Lung (tissue), 12 donors: ENCODE measurements around the gene CCDC57. TPM values are rescaled to one million over a fixed set of nuclear protein-coding genes. Genes with fewer than 3 reads are reported as not detected.

ENCODE experiments used
- ATAC-seq: fragments of 200-7000 bp; cut with Tn5 transposase; one replicate; pipeline ENCODE4 v1.9.1; 2020; ENCODE audit warnings: moderate number of reproducible peaks; ENCODE audit not compliant: insufficient read depth, low FRiP score
- DNase-seq, 3 donors: peaks; one replicate each; pipeline ENCODE4 v3.0.0-alpha.2; 2013 to 2017
- H3K27ac ChIP-seq, 2 donors: one replicate each; pipeline ENCODE4 v1.5.1; 2013; ENCODE audit warnings: mild to moderate bottlenecking in 2 of 2, moderate library complexity in 2 of 2, control low read depth in 1 of 2, inconsistent platforms in 1 of 2, low read depth in 1 of 2, low read length in 1 of 2
- H3K27me3 ChIP-seq, 3 donors: one replicate each; pipeline ENCODE4 v1.5.1; 2013; ENCODE audit warnings: low read length in 2 of 3; ENCODE audit not compliant: control insufficient read depth in 3 of 3, insufficient read depth in 3 of 3
- H3K36me3 ChIP-seq, 4 donors: one replicate each; pipeline ENCODE4 v1.5.1; 2013; ENCODE audit warnings: low read length in 4 of 4, mild to moderate bottlenecking in 1 of 4, moderate library complexity in 1 of 4; ENCODE audit not compliant: control insufficient read depth in 4 of 4, insufficient read depth in 4 of 4
- H3K4me1 ChIP-seq, 5 donors: one replicate each; pipeline ENCODE4 v1.5.1; 2013; ENCODE audit warnings: low read length in 5 of 5, mild to moderate bottlenecking in 2 of 5, moderate library complexity in 1 of 5; ENCODE audit not compliant: control insufficient read depth in 5 of 5, insufficient read depth in 5 of 5
- H3K4me3 ChIP-seq: one replicate; pipeline ENCODE4 v1.5.1; 2013; ENCODE audit warnings: mild to moderate bottlenecking, control low read depth, moderate library complexity
- H3K9ac ChIP-seq, 2 donors: one replicate each; pipeline ENCODE4 v1.5.1; 2013; ENCODE audit warnings: low read length in 2 of 2, control low read depth in 1 of 2; ENCODE audit not compliant: insufficient read depth in 1 of 2
- H3K9me3 ChIP-seq, 4 donors: one replicate each; pipeline ENCODE4 v1.5.1; 2013; ENCODE audit warnings: low read length in 3 of 4, mild to moderate bottlenecking in 1 of 4, moderate library complexity in 1 of 4; ENCODE audit not compliant: control insufficient read depth in 4 of 4, insufficient read depth in 3 of 4
- CTCF ChIP-seq: IDR thresholded peaks from 2 replicates; pipeline ENCODE4 v1.5.1; 2012; ENCODE audit warnings: mild to moderate bottlenecking; ENCODE audit errors: control extremely low read depth, extremely low read depth
- WGBS, 2 donors: extraction: QIAGEN DNeasy Blood & Tissue Kit; methylation state at CpG; one replicate each; pipeline ENCODE4 v1.1.7; 2013; 5-methylcytosine and 5-hydroxymethylcytosine counted together
- polyA plus RNA-seq, 2 donors: library from polyadenylated mRNA; stranded (reverse); fragments of 200-250 nt; gene quantifications; one replicate each; pipeline ENCODE4 v1.2.1, GENCODE V29; 2013
- total RNA-seq, 2 donors: library from RNA; depleted of rRNA in 1 of 2; stranded (reverse); fragments of >200 nt in 1 of 2; gene quantifications; one replicate each; pipeline ENCODE4 v1.2.1, GENCODE V29; 2014 to 2021
- donor health status: control.
- donor health status: control.
- donor health status: Bipolar disorder and iron deficiency.
- donor health status: healthy.
- donor health status: DM: yes; HTN: yes; CAD: no.

CCDC57 gene
- total and polyA plus RNA-seq, 4 donors: 33.2 to 128 (median 74.9) TPM

DNA sequence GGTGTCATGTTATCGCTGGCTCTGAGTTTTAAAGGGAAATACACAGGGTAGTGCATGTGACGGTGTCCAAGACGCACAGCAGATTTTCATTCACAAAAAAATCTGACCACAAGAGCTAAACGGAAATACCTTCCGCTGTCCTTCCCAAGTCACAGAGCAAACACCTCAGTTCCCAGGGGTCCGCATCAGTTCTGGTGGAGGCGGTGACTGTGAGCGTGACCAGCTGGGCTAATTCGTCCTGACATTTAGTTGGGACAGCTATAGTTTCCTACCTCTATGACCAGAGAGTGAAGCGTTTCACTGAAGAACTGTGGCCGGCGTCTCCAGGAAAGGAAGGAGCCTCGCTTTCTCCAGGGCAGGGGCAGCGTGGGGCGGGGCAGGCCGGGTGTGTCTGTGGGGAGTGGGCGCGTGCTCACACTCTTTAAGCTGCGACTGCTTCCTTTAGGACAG is 104.1 kb downstream of the CCDC57 start:
- no peak overlapping the region for H3K4me3 ChIP-seq
- peaks cover 0 to 2% (median 0%) of the 10 kb centered on the region in 4 donors for H3K36me3 ChIP-seq
- no peaks in the 10 kb centered on the region for H3K9me3 ChIP-seq
- ATAC-seq: no peak
- H3K27ac ChIP-seq: peak overlapping the region in 1 of 2 donors; percentile 82
- H3K4me1 ChIP-seq: peaks cover 0 to 34% (median 28%) of the 10 kb centered on the region in 5 donors
- 82 to 83% methylated on average over 19 of the region's 19 CpGs for WGBS, 2 donors
- H3K27me3 ChIP-seq: no peaks in the 10 kb centered on the region
- peak overlapping the region in 1 of 2 donors; percentile 4 for H3K9ac ChIP-seq
- DNase-seq: peak in 2 of 3 donors; percentile 36 to 57
- TF ChIP-seq CTCF: no peak

- Histone ChIP-seq H3K27ac (peak overlapping the region in 1 of 2 donors; percentile 82), H3K9ac (no peak overlapping the region), H3K4me3 (no peak overlapping the region), H3K4me1 (peaks cover 0 to 37% (median 28%) of the 10 kb centered on the region in 5 donors), H3K9me3 (no peaks in the 10 kb centered on the region), H3K36me3 (no peaks in the 10 kb centered on the region), H3K27me3 (no peaks in the 10 kb centered on the region)
- DNase-seq (no peak), ATAC-seq (no peak)
- no peak for TF ChIP-seq CTCF
- WGBS, 2 donors: 69 to 91% methylated on average over 14 of the region's 14 CpGs
Observed at GRCh38 chr17:82108038-82108437, 104.6 kb downstream of the CCDC57 start.

- H3K4me3 ChIP-seq: no peak overlapping the region
- H3K4me1 ChIP-seq: peaks cover 0 to 37% (median 28%) of the 10 kb centered on the region in 5 donors
- ATAC-seq: no peak
- 85 to 86% methylated on average over 24 of the region's 24 CpGs for WGBS, 2 donors
- no peaks in the 10 kb centered on the region for H3K27me3 ChIP-seq
- no peaks in the 10 kb centered on the region for H3K36me3 ChIP-seq
- no peaks in the 10 kb centered on the region for H3K9me3 ChIP-seq
- no peak overlapping the region for H3K9ac ChIP-seq
- no peak for DNase-seq
- peak overlapping the region in 1 of 2 donors; percentile 94 for H3K27ac ChIP-seq
- TF ChIP-seq CTCF: no peak
Observed at GRCh38 chr17:82107341-82107860, 105.2 kb downstream of the CCDC57 start.
